HS-5 (cell line): Measurements from ENCODE around the gene AAGAB.

Experiments used
- DNase-seq: peaks from one replicate; pipeline ENCODE4 v3.0.0-alpha.2; 2012; ENCODE audit warnings: low read depth

The AAGAB gene

DNA sequence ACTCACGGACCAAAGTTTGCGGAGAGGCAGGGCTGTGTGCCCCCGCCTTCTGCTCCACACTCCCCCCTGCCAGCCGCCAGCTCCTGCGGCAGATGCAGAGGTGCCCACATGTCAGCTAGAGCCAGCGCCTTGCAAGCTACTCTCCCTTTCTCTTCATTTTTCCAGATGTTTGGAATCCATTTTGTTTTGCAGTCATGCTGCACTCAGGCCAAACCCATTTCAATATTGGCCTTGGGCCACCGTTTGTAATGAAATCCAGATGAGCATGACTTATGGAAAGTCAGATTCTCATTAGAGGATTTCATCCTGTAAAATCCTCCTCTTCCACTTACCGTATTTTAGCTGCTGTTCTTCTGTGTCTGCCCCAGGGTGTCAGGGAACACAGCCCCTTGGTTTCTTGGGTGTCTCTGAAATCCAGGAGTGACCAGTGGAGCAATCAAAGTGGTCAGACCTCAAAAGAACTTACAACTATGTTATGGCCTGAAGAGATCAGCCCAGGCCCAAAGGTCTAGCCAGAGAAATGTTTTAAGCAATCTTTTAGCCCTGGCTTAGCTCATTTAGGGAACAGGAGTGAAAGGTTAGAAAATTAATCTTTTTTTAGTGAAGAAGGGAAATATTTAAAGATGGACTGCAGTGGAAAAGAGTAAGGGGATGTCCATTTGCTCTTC lies 65.8 kb downstream of the AAGAB start:
- DNase-seq, result peak; percentile 63

DNA sequence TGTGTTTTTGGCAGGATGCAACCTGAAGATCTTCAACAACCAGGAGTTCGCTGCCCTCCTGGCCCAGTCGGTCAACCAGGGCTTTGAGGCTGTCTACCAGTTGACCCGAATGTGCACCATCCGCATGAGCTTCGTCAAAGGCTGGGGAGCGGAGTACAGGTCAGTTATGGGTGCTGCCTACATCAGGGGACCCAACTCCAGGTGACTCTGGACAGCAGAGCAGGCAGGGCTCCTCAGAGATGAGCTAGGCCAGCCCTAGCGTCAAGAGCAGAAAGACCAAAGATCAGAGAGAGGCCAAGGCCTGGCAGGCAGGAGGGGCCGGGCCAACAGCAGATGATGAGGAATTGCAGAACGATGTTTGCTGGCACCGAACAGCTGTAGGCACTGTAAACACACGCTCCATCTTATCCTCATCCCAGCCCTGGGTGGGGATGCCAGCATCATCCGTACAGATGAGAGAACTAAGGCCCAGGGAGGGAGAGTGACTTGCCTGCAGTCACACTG lies 67.1 kb downstream of the AAGAB start:
- DNase-seq, result no peak

DNA sequence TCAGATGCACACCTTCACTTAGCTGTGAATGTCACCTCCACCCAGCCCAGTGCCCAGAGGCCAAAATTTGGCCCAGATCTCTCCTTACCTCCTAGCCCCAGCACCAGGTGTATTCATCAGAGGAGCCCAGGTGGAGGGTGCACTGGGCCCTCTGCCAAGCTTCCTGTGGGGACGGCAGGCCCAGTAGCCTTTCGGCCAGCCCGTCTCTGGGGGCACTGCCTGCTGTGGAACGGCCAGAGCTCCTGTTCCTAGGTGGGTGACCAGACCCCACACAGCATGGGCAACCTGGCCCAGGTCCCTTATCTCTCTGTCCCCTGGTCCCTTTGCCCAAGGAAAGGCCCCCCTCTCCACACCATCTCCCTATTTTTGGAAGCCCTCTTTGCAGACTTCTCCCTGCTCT lies 67.8 kb downstream of the AAGAB start:
- no peak for DNase-seq

DNA sequence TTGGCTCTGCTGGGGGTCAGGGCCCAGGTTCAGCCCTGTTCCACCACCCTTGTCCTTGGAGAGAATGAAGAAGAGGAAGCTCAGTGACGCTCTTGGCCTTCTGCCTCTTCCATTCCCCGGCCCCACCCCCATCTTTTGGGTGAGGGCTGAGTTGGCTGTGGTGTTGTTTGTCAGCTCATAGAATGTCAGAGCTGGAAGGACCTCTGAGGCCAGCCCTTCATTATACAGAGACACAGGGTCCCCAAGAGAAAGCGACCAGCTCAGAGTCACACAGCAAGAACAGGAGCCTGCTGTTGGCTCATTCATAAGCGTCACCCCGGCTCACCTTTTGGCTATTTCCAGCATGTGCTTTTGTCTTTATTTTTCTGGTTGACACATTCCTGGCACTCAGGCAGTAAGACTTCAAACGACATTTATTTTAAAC lies 68.2 kb downstream of the AAGAB start:
- no peak for DNase-seq

DNA sequence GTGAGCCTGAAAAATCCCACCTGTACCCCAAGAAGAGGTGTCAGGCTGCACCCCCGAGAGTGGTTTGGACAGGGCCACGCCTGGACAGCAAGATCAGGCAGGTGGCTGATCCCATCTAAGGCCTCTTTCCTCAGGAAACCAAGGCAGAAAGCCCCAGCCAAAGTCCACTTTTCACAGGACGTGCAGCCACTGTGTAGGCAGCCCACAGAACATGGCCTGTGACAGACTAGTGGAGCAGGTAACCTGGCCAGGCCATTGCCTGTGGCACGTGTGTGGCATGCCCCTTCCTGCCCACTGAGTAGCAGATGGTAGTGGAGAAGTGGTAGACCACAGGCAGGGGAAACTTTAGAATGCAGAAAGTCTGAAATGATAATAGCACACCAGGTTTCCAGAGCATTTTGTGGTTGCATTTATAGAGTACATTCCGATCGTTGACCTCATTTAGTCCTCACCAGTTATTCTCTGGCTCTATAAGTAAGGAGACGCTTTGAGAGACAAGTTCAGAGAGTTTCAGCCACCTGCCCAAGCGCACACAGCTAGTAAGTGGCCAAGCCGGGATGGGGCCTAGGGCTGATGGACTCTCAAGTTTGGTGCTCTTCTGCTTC lies 68.7 kb downstream of the AAGAB start:
- DNase-seq, result no peak

DNA sequence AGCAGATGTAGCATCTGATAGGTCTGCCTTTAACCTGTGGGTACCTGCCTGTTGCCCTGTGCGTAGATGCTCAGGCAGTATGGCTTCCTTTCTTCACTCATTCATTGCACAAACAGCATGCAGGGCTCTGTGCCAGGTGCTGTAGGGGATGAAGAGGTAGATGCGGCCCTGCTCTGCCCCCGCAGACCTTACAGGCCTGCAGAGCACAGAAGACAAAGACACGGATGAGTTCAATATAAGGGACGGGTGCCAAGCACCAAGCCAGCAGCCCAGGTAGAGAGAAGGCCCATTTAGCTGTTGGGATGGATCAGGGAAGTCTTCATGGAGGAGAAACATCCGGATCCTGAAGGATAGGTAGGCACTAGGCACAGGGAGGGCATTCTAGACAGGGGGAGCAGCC lies 69.4 kb downstream of the AAGAB start:
- DNase-seq, result no peak

DNA sequence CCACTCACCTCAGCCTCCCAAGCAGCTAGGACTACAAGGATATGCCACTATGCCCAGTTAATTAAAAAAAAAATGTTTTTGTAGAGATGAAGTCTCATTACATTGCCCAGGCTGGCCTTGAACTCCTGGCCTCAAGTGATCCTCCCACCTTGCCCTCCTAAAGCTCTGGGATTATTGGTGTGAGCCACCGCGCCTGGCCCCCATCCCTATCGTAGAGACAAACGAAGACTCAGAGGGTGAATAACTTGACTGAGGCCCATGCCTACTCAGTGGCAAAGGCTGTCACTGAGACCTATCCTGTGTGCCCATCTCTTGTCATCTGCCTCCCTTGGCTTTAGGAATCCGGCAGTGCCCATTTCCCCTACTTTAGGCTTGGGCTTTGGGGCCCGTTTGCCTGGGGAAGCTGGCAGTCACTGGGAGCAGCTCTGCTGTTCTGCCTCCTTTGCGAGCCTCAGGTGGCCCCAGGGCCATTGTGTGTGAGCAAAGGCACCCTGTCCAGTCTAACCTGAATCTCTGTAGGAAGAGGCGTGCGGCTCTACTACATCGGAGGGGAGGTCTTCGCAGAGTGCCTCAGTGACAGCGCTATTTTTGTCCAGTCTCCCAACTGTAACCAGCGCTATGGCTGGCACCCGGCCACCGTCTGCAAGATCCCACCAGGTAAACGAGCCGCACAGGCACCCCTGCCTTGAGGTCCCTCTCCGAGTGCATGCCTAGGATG lies 70.1 kb downstream of the AAGAB start:
- no peak for DNase-seq

DNA sequence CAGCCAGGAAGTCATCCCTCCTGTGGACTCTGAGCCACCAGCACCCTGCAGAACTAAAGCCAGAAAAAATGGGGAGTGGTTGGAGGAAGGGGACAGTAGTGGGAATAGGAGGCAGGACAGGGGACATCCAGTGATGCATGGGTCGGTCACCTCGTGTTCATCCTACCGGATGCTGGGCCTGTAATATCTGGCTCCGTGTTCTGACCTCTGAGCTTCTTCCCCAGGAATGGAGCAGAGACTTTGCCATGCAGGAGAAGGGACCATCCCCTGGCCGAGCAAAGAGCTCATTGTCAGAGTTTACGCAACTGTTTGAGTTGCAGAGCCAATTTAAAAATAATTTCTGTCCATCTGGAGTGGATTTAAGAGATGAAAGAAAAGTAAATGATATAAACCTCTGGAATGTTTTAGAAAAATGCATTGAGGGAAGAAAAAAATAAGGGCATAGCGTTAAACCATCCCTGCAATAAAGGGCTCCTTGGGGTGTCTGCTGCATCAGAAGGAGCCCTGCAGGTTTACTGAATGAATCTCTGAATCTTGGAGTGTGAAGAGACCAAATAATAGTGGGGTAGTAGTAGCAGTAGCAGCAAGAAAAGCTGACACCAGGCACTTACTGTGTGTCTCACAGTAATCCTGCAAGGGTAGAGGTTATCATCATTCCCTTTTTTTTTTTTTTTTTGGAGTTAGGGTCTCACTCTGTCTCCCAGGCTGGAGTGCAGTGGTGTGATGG lies 70.9 kb downstream of the AAGAB start:
- DNase-seq, result peak; percentile 51

DNA sequence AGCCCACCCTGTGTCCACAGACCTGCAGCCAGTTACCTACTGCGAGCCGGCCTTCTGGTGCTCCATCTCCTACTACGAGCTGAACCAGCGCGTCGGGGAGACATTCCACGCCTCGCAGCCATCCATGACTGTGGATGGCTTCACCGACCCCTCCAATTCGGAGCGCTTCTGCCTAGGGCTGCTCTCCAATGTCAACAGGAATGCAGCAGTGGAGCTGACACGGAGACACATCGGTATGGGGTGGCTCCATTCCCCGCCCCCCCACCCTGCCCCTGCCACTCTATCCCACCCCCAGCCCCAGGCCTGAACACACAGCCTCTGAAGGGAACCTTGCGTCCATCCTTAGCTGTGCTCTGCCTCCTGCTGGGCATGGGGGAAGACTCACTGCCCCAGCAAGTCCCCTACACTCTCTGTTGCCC lies 73.2 kb downstream of the AAGAB start:
- no peak for DNase-seq

DNA sequence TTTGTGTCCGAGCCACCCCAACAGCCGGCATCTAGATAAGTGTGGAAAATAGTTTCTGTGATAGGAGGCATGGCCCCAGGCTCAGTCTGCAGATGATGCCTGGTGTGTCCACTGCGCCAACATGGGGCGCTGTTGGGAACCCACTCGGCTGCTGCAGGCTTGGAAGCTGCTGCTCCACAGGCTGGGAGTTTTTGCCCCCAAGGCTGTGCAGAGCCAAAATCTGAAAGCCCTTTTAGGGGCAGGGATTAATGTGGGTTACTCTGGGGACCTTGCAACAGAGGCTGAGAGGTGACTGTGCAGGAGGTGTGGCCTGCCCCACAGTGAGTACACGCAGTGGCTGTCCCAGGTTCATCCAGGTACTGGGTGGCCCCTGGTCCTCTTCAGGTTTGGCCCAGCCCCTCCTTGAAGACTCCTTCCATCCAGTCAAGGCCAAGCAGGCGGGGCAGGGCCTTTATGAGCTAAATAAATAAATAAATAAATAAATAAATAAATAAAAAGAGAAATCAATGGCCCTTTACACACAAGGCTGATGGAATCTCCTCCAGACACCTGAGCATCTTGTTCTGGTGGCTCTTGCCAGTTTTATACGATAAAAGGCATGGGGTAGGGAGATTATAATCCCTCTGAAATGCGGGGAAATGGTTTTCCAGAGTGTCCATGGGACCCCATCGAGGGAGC lies 73.8 kb downstream of the AAGAB start:
- no peak for DNase-seq

DNA sequence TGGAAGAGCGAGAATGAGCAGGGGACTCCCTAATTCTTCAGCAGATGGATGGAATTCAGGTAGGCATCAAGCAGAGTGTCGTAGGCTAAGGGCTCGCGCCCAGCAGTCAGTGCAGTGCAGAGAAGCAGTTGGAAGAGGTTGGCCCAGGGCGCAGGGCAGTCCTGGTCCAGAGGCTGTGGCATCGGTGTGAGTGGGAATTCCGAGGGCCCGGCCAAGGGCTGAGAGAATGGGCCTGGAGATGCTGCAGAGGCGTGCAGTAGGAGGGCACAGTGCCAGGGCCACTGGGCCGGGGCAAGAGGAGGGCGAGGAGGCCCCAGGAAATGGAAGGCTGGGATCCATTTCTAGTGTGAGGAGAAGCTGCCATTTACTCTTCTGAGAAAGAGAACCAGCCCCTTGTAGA lies 74.4 kb downstream of the AAGAB start:
- DNase-seq, result no peak

DNA sequence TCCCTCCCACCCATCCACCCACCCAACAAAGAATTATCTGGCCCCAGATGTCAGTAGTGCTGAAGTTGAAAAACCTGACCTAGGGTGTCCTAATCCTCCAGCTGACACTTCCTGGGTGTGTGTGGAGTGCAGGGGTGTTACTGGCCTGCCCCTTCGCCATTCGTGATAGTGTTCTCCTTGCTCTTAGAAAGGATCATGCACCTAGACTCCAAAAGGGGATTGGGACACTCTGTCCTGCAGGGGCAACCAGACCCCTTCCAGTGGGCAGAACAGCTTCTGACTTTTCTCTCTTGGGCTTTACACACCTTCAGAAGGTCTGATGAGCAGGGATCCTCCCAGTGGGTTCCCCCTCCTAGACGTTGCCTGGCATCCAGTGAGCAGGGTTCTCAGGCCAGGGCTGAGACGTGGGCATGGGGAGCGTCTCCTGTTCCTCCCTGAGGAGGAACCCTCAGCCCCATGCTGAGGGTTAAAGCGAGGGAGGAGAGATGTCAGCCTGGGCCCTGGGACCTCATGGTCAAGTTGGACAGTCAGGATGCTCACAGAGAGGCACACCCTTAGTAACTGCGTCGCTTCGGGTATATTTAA lies 75.0 kb downstream of the AAGAB start:
- DNase-seq, result no peak

DNA sequence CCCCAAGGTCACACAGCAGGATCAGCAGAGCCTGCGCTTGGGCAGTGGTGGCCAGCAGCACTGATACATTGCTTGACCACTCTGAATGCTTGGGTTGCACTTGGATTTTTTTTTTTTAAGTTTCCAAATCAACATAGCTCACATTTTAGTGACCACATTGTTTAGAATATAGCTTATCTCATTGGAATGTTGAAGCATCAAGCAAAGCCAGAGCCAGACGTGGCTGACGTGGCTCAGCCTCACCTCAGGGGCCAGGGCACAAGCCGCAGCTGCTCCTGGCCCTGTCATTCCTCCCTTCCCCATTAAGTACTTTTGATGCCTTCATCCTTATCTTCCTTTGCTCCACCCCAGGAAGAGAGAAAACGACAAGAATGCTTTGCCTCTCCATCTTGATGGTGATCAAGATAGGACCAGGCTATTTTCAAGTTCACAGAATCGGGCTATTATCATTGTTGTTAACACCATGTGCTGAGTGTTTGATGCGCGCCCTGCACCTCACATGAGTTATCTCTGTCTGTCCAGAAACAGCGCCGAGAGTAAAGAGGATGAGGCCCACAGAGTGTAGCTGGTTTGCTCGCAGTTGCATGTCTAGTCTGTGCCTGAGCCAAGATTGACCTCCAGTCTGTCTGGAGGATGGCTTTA lies 75.8 kb downstream of the AAGAB start:
- peak; percentile 91 for DNase-seq

DNA sequence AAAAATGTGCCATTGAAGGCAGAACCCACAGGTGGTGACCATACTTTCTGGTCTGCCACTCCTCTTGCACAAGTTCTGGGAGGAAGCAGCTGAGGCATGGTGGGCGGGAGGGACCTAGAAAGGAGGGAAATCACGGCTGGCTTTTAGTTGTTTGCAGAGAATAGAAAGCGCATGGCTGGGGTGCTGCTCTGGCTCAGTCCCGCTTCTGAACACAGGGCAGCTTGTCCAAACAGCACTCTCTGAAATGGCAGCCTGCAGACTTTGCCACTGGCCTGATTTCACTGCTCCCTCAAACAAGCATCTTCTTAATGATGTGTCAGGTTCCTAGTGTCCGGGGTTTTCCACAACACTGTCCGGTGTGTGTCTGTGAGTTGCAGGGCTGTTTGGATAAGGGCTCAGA lies 76.7 kb downstream of the AAGAB start:
- no peak for DNase-seq

DNA sequence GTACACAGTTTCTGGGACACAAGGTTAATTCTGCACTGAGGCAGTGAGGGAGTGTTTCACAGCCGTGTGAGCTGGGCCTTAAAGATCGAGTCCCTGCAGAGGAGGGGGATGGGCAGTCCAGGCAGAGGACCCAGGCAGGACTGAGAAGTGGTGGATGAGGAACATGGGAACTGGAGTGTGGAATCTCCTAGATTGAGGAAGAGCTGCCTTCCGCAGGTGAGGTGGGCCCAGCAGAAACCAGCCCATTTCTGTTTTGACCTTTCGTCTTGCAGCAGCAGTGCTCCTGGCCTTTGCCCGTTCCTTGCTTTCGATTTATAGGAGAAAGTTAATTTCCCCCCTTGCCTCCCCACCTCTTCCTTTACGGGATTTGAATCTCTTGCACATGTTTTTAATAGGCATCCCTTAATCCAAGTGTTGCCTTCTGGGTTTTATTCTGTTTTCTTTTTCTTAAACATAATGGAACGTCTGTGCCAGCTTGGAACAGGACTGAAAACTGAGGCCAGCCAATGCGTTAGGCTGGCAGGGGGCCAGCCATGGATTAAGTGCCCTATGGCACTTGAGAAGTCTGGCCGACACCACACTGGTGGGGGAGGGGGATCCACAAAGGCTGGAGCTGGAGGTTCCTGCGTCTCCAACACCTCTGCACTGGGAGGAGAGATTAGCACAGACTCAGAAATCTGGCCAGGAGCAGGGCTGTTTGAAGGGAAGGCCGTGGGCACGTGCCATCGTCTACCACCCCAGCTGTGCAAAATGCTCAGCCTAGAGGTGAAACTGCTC lies 78.1 kb downstream of the AAGAB start:
- DNase-seq, result no peak

DNA sequence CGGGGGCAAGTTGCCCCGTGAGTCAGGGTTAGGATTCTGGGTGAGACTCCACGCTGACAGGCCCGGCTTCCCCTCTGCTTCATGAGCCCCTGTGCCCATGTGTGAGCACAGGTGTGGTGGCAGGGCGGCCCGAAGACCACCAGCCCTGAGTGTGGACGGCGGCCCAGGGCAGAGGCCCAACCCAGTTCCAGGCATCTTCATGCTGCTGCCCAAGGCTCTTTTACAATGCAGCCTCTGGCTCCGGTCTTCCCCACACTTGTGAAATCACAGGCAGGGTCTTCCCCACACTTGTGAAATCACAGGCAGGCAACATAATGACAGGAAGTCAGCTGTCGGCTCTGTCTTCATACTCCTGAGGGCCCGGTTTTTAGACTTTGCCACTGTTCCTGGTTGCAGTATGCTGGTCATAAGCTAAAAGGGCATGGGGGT lies 78.8 kb downstream of the AAGAB start:
- DNase-seq, result no peak

DNA sequence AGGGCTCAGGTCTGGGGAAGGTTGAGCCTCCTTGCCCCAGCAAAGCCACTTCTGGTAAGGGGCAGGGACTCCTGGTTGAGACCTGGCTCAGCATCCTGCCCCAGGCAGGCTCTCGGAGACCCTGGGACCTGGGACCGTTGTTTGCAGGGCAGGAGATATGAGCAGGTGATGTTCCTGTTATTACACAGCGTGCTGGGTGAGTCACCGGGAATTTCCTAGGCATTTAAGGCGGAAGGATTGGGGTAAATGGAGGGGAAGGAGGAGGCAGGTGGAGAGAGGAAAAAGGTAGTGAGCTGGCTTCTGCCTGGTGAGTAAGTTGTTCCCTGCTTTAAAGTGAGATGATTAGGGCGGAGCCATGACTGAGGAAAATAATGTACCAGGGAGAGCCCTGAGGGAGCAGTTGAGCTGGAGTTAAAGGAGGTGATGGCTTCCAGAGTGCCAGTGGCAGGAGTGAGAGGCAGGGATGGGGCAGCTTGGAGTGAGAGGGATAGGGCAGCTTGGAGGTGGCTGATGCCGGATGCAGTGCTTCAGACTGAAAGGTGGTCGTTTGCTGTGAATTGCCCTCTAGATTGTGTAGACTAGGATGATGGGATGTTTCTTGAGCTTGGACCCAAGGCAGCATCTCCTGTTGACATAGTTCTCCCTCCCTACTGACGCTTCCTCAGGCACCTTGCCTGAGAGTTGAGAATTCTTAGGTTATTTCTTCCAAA lies 79.4 kb downstream of the AAGAB start:
- peak; percentile 38 for DNase-seq

DNA sequence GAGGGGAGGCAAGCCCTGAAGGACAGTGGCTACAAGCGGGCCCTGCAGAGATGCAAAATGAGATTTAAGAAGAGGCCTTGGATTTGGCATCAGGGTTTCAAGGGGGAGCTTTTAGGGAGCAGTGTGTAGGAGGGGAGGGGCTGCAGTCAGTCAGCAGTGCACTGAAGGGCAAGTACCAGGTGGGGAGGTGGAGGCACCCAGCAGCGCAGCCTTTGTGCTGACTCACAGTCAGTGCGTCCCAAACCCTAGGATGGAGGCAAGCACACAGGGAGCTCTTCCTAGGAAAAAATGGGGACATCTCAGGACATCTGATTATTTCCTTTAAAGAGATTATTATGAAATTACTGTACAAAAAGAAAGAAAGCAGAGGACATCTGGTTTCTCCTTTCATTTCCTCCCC lies 80.0 kb downstream of the AAGAB start:
- no peak for DNase-seq

DNA sequence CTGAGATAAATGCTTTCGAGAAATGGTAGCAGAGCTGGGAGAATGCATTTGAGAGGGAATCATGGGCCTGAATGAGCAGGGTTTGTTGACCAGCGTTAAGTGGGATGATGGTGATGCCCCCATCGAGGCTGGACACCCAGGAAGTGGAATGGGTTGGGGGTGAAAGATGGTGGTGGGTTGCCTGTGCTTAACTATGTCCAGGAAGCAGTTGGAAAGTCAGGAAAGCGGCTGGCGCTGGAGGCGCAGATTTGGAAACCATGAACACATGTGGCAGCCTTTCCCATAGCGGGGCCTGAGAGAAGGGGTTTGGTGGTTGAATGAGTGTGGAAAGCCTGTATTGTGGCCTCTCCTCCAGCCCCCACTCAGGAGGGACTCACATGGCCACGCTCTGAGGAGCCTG lies 80.7 kb downstream of the AAGAB start:
- DNase-seq, result no peak

DNA sequence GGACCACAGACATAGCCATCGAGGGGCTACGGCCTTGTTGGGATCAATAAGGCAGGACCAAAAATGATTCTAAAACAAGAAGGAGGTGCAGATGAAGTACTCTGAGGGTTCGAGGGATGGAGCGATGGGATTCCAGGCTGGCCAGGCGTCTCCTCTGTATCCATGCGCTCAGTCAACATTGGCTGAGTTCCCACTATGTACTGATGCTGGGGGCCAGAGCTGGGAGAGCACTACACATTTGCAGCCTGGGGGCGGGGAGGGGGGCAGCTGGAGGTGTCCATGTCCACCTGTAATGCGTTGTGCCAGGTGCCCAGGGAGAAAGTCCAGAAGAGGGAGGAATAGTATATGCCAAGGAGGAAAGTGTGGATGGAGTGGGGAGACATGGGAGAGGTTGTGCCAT lies 81.5 kb downstream of the AAGAB start:
- no peak for DNase-seq
